ENCODE results near the gene ESRRB. TPM values are rescaled to one million over a fixed set of nuclear protein-coding genes. Genes with fewer than 3 reads are reported as not detected.

The ESRRB gene
- total and polyA plus RNA-seq, 2 experiments from 2014 or later: 6.6 to 11.0 TPM

DNA sequence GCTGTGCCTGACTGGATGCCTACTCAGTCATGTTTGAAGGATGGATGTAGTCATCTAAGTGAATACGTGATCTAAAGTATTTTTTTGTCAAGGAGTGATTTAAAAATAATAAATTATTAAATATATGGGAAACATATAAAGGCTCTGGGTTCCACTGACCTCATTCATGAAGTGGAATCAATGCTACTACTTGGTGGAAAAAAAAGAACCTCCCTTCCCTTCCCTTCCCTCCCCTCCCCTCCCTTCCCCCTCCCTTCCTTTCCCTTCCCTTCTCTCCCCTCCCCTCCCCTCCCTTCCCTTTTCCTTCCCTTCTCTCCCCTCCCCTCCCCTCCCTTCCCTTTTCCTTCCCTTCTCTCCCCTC, 162.7 kb downstream of the ESRRB start:
- DNase-seq (ENCODE audit: low read depth in 1 of 2, low spot score in 1 of 2): no peak
- H3K4me3 ChIP-seq: no peak overlapping the region
- no peaks in the 10 kb centered on the region for H3K4me1 ChIP-seq (ENCODE audit: low read depth)
- H3K36me3 ChIP-seq: no peaks in the 10 kb centered on the region
- no peaks in the 10 kb centered on the region for H3K9me3 ChIP-seq (ENCODE audit: low read depth)
- TF ChIP-seq, protein P1, sequence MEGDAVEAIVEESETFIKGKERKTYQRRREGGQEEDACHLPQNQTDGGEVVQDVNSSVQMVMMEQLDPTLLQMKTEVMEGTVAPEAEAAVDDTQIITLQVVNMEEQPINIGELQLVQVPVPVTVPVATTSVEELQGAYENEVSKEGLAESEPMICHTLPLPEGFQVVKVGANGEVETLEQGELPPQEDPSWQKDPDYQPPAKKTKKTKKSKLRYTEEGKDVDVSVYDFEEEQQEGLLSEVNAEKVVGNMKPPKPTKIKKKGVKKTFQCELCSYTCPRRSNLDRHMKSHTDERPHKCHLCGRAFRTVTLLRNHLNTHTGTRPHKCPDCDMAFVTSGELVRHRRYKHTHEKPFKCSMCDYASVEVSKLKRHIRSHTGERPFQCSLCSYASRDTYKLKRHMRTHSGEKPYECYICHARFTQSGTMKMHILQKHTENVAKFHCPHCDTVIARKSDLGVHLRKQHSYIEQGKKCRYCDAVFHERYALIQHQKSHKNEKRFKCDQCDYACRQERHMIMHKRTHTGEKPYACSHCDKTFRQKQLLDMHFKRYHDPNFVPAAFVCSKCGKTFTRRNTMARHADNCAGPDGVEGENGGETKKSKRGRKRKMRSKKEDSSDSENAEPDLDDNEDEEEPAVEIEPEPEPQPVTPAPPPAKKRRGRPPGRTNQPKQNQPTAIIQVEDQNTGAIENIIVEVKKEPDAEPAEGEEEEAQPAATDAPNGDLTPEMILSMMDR (IDR thresholded peaks at IDR 0.05; ENCODE audit: low read depth, low read length): no peak
- no peaks in the 10 kb centered on the region for H3K27me3 ChIP-seq
- H3K27ac ChIP-seq: no peak overlapping the region

- Histone ChIP-seq H3K4me1 (ENCODE audit: low read depth) (no peaks in the 10 kb centered on the region), H3K36me3 (no peaks in the 10 kb centered on the region), H3K27ac (no peak overlapping the region), H3K4me3 (no peak overlapping the region), H3K27me3 (no peaks in the 10 kb centered on the region), H3K9me3 (ENCODE audit: low read depth) (no peaks in the 10 kb centered on the region)
- DNase-seq (ENCODE audit: low read depth in 1 of 2, low spot score in 1 of 2): no peak
- TF ChIP-seq, protein P1 (IDR thresholded peaks at IDR 0.05; ENCODE audit: low read depth, low read length): no peak
Measured at GRCh38 chr14:76539130-76539529, 163.2 kb downstream of the ESRRB start.

DNA sequence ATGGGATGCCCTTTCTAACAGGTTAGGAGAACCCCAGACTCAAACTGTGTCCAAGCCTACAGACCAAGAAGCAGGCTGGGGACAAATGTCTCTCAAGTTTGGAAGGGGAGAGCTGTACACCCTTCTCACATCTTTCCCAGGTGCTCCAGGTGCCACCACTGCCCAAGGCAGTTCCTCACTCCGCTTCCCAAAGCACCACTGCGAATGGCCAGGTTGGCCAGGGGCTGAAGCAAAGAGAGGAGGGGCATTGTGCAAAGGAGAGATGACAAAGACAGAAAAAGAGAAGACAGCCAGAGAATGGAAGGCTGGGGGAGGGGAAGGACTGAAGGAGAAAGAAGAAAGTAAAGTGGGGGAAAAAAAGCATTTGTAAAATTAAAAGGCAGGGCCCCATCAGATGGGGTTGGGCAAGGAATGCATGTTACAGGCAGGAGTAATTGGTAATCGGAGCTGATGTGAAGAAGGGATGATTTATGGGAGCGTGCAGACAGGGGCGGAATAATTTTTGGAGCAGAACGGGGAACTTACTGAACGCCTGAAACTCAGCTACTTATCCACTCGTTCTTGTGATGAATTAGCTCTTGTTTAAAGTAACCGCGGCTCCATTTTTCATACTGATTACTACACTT, 165.8 kb downstream of the ESRRB start:
- no peak for DNase-seq (ENCODE audit: low read depth in 1 of 2, low spot score in 1 of 2)
- H3K9me3 ChIP-seq (ENCODE audit: low read depth): no peaks in the 10 kb centered on the region
- no peak overlapping the region for H3K27ac ChIP-seq
- no peaks in the 10 kb centered on the region for H3K4me1 ChIP-seq (ENCODE audit: low read depth)
- H3K27me3 ChIP-seq: no peaks in the 10 kb centered on the region
- H3K4me3 ChIP-seq: no peak overlapping the region
- TF ChIP-seq, protein P1 (IDR thresholded peaks at IDR 0.05; ENCODE audit: low read depth, low read length): no peak
- H3K36me3 ChIP-seq: no peaks in the 10 kb centered on the region

DNA sequence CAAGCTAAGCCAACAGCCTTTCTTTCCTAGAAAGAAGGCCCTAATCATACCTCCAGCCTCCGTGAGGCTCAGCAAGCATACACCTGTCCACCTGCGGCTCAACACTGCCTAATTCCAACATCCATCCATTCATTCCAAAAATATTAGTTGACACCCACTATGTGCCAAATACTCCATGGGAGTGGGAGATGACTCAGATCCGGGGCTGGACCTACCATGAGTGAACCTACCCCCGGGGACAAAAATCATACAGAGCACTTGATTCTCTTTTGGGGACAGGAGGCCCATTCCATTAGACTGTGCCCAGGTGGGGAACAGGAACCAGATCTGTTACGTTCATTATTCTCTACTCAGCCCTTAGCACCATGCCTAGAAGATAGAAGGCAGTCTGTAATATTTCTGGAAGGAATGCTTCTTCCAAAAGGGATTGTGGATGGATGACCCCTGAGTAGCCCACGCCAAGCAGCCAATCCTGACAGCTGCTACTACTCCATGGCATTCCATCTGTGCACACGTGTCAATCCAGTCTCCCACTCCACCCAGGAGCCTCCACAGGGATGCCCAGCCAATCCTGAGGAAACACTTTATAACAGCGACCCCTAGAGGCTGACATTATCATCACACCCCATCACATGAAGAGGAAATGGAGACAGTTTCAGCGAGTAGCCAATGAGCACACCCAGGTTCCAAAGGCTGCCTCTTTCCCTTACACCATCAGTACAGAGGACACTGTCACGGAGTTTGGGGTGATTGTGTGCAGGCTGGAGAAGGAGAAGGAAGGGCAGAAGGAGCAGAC, 170.7 kb downstream of the ESRRB start:
- TF ChIP-seq, protein P1 (IDR thresholded peaks at IDR 0.05; ENCODE audit: low read depth, low read length): peak; percentile 49
- peak; percentile 25 to 67 for DNase-seq (ENCODE audit: low read depth in 1 of 2, low spot score in 1 of 2)

GRCh38 chr14:76547831-76548230, 171.9 kb downstream of the ESRRB start:
- H3K27ac ChIP-seq: no peak overlapping the region
- no peak overlapping the region for H3K4me3 ChIP-seq
- H3K36me3 ChIP-seq: no peaks in the 10 kb centered on the region
- no peaks in the 10 kb centered on the region for H3K27me3 ChIP-seq
- TF ChIP-seq, protein P1 (IDR thresholded peaks at IDR 0.05; ENCODE audit: low read depth, low read length): no peak
- no peaks in the 10 kb centered on the region for H3K9me3 ChIP-seq (ENCODE audit: low read depth)
- no peaks in the 10 kb centered on the region for H3K4me1 ChIP-seq (ENCODE audit: low read depth)
- no peak for DNase-seq (ENCODE audit: low read depth in 1 of 2, low spot score in 1 of 2)

More for the DNA sequence above, 170.7 kb downstream of the ESRRB start:
- no peaks in the 10 kb centered on the region for H3K36me3 ChIP-seq
- no peaks in the 10 kb centered on the region for H3K9me3 ChIP-seq (ENCODE audit: low read depth)
- no peak overlapping the region for H3K4me3 ChIP-seq
- no peaks in the 10 kb centered on the region for H3K27me3 ChIP-seq
- H3K27ac ChIP-seq: no peak overlapping the region
- H3K4me1 ChIP-seq (ENCODE audit: low read depth): no peaks in the 10 kb centered on the region
